ENCODE measurements around the gene MACROD2.
"Not testable (repeated sequence)": the region's sequence is repeated elsewhere in the genome, so short reads cannot be mapped to it uniquely, and the experiment has no call there.

MACROD2 gene

GRCh38 chr20:14235355-14235754, 240.0 kb downstream of the MACROD2 start:
- no peaks in the 10 kb centered on the region for H3K27me3 ChIP-seq (replicated peaks; ENCODE audit: control insufficient read depth, insufficient read depth, low read length)
- TF ChIP-seq, protein P1, sequence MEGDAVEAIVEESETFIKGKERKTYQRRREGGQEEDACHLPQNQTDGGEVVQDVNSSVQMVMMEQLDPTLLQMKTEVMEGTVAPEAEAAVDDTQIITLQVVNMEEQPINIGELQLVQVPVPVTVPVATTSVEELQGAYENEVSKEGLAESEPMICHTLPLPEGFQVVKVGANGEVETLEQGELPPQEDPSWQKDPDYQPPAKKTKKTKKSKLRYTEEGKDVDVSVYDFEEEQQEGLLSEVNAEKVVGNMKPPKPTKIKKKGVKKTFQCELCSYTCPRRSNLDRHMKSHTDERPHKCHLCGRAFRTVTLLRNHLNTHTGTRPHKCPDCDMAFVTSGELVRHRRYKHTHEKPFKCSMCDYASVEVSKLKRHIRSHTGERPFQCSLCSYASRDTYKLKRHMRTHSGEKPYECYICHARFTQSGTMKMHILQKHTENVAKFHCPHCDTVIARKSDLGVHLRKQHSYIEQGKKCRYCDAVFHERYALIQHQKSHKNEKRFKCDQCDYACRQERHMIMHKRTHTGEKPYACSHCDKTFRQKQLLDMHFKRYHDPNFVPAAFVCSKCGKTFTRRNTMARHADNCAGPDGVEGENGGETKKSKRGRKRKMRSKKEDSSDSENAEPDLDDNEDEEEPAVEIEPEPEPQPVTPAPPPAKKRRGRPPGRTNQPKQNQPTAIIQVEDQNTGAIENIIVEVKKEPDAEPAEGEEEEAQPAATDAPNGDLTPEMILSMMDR (IDR thresholded peaks at IDR 0.05; ENCODE audit: insufficient read depth, low read length, poor library complexity, severe bottlenecking) = no peak
- no peak for DNase-seq (ENCODE audit: extremely low read depth, insufficient read length)
- no peak overlapping the region for H3K4me3 ChIP-seq (replicated peaks; ENCODE audit: low read depth, low read length)
- no peaks in the 10 kb centered on the region for H3K36me3 ChIP-seq (ENCODE audit: control insufficient read depth, insufficient read depth, low read length)

DNA sequence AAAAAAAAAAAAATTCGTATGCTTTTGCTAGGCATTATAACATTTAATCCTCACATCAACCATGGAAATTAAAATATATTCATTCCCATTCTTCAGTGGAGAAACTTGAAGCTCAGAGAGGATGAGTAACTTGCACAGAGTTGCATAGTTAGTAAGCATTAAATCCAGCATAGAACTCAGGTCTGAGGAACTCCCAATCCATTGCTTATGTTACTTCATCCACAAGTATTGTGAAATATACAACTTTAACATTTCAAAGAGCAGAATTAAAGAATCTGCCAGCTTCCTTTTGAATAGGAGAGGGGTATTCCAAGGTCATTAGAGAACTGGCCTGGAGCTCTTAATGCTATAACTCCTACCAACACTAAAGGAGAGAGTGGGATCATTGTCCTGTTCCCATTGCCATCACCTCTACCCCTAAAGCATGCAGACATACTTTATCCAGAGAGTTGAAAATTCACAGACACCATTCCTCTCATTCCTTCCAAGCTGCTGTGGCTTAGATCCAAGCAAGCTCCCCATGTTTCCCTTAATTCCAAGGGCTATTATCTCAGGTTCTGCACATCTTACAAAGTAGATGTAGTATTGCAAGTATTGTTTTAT, 250.2 kb downstream of the MACROD2 start:
- TF ChIP-seq, protein P1 (IDR thresholded peaks at IDR 0.05; ENCODE audit: insufficient read depth, low read length, poor library complexity, severe bottlenecking) = no peak
- DNase-seq (ENCODE audit: extremely low read depth, insufficient read length) = no peak
- no peaks in the 10 kb centered on the region for H3K27me3 ChIP-seq (replicated peaks; ENCODE audit: control insufficient read depth, insufficient read depth, low read length)
- no peaks in the 10 kb centered on the region for H3K36me3 ChIP-seq (ENCODE audit: control insufficient read depth, insufficient read depth, low read length)
- no peak overlapping the region for H3K4me3 ChIP-seq (replicated peaks; ENCODE audit: low read depth, low read length)

- TF ChIP-seq, protein P1 (IDR thresholded peaks at IDR 0.05; ENCODE audit: insufficient read depth, low read length, poor library complexity, severe bottlenecking) = no peak
- H3K36me3 ChIP-seq (ENCODE audit: control insufficient read depth, insufficient read depth, low read length) = no peaks in the 10 kb centered on the region
- no peaks in the 10 kb centered on the region for H3K27me3 ChIP-seq (replicated peaks; ENCODE audit: control insufficient read depth, insufficient read depth, low read length)
- H3K4me3 ChIP-seq (replicated peaks; ENCODE audit: low read depth, low read length) = no peak overlapping the region
- DNase-seq (ENCODE audit: extremely low read depth, insufficient read length) = no peak
These were observed 264.4 kb downstream of the MACROD2 start for GRCh38 chr20:14259689-14260088.

- DNase-seq (ENCODE audit: extremely low read depth, insufficient read length) = no peak
- TF ChIP-seq, protein P1 (IDR thresholded peaks at IDR 0.05; ENCODE audit: insufficient read depth, low read length, poor library complexity, severe bottlenecking) = no peak
- no peak overlapping the region for H3K4me3 ChIP-seq (replicated peaks; ENCODE audit: low read depth, low read length)
- H3K27me3 ChIP-seq (replicated peaks; ENCODE audit: control insufficient read depth, insufficient read depth, low read length) = no peaks in the 10 kb centered on the region
- no peaks in the 10 kb centered on the region for H3K36me3 ChIP-seq (ENCODE audit: control insufficient read depth, insufficient read depth, low read length)
These were observed 265.1 kb downstream of the MACROD2 start for GRCh38 chr20:14260367-14260766.

DNA sequence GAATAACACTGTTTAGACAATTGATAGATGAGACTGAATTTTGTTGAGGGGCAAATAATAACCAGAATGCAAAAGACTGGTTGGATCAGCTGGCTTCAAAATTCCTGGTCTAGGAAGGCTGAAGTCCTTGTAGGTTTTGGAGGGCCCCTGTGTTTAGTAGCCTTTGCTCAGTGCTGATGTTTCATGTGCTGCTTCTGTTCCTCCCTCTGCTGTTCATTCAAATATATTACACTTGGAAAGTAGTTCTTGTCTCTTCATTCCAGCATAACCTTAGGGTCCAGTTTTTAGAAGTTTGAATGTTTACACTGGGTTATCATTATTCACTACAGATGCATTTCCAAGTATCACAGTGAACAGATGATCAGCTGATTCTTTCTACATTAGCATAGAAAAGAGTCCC, 269.6 kb downstream of the MACROD2 start:
- TF ChIP-seq, protein P1 (IDR thresholded peaks at IDR 0.05; ENCODE audit: insufficient read depth, low read length, poor library complexity, severe bottlenecking) = no peak
- H3K4me3 ChIP-seq (replicated peaks; ENCODE audit: low read depth, low read length) = no peak overlapping the region
- no peak for DNase-seq (ENCODE audit: extremely low read depth, insufficient read length)
- H3K36me3 ChIP-seq (ENCODE audit: control insufficient read depth, insufficient read depth, low read length) = no peaks in the 10 kb centered on the region
- H3K27me3 ChIP-seq (replicated peaks; ENCODE audit: control insufficient read depth, insufficient read depth, low read length) = no peaks in the 10 kb centered on the region

DNA sequence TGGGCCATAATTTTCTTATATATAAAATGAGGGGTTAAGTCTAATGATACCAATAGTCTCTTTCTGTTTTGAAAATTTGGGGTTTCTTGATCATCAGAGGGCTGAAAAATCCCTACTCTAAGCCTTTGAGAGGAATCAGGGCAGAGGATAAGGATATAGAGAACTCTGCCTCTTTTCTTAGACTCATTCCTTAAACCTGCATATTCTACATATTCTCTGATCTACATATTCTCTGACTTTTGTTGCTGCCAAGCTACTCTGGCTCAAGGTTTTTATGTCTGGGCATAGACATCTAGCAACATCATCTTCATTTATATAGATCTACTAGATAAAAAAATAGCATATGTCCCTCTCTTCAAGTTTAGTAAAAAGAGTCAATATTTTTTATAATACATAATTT, 270.9 kb downstream of the MACROD2 start:
- TF ChIP-seq, protein P1 (IDR thresholded peaks at IDR 0.05; ENCODE audit: insufficient read depth, low read length, poor library complexity, severe bottlenecking) = no peak
- no peaks in the 10 kb centered on the region for H3K36me3 ChIP-seq (ENCODE audit: control insufficient read depth, insufficient read depth, low read length)
- no peak overlapping the region for H3K4me3 ChIP-seq (replicated peaks; ENCODE audit: low read depth, low read length)
- H3K27me3 ChIP-seq (replicated peaks; ENCODE audit: control insufficient read depth, insufficient read depth, low read length) = no peaks in the 10 kb centered on the region
- DNase-seq (ENCODE audit: extremely low read depth, insufficient read length) = no peak

GRCh38 chr20:14270751-14271150, 275.4 kb downstream of the MACROD2 start:
- H3K4me3 ChIP-seq (replicated peaks; ENCODE audit: low read depth, low read length); H3K27me3 ChIP-seq (replicated peaks; ENCODE audit: control insufficient read depth, insufficient read depth, low read length); DNase-seq (ENCODE audit: extremely low read depth, insufficient read length); H3K36me3 ChIP-seq (ENCODE audit: control insufficient read depth, insufficient read depth, low read length): not testable (repeated sequence)

Data from GM06990 (cell line).